NCI-H2081 treated with DMSO at 0.1 percent for 48 hours (cell line): ENCODE measurements around the gene ABHD4.
"Not testable (repeated sequence)": the region's sequence is repeated elsewhere in the genome, so short reads cannot be mapped to it uniquely, and the experiment has no call there.

ENCODE experiments used
- DNase-seq: peaks from one replicate; lab custom pipeline; 2025; lab: John Stamatoyannopoulos, UW

Gene ABHD4

DNA sequence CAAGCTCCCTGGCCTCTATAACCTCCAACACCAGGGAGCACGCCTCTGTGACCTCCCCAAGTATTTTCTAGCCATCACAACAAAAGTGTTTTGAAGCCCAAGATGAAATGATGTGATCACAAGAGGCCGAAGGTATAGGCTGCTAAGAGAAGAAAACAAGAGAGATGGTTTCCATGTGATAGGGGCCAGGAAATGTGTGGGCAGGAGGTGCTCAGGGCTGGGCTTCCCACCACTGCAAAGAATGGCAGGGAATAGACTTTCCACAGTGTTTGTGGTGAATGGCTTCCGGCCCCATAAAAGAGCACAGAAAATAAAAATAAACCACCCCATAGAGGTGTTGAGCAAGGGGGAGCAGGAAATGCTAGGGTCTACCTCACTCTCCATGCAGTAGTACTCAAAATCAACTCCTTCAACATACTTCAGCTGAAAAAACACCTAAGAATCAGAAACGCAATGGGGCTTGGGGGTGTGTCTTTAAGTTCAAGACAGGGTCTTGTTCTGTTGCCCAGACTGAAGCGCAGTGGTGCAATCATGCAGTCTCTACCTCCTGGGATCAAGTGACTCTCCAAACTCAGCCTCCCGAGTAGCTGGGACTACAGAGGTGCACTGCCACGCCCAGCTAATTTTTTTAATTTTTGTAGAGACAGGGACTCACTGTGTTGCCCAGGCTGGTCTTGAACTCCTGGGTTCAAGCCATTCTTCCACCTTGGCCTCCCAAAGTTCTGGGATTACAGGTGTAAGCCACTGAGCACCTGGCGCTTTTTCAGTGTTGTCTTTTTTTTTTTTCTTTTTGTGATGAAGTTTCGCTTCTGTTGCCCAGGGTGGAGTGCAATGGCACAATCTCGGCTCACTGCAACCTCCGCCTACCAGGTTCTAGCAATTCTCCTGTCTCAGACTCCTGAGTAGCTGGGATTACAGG lies 36.2 kb upstream of the ABHD4 start:
- DNase-seq = no peak

DNA sequence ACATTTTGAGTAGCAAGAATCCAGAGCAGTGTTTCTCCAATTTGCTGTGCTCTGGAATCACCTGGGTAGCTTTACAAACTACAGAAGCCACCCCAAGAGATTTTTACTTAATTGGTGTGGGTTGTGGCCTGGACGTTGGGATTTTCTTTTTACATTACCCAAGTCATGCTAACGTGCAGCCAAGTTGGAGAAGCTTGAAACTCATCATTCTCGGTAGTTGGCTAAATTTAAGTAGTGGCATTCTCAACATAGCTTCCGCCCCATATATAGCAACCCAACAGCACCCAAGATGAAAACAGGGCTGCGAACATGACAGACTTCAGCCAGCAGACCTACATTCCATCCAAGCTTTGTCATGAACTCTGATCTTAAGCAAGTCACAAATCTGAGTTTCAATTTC lies 34.1 kb upstream of the ABHD4 start:
- no peak for DNase-seq

DNA sequence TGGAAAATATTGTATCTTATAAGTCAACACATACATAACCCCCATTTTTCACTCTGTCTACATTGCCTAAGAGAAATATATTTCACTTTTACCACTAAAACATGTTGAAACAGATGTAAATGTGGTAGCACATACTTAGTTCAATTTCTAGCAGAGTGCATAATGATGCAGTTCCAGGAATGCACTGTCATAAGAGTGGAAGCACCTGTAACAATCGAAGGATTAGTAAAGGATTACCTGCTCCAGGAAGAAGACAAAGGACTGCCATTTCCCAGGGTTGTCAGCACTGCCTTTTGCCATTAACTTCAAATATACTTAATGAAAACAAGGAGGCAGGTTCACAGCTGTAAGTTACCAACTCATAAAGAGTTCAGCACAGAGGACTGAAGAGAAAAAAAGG lies 33.6 kb upstream of the ABHD4 start:
- DNase-seq = no peak

GRCh38 chr14:22565391-22565945 lies 32.6 kb upstream of the ABHD4 start:
- DNase-seq = no peak

DNA sequence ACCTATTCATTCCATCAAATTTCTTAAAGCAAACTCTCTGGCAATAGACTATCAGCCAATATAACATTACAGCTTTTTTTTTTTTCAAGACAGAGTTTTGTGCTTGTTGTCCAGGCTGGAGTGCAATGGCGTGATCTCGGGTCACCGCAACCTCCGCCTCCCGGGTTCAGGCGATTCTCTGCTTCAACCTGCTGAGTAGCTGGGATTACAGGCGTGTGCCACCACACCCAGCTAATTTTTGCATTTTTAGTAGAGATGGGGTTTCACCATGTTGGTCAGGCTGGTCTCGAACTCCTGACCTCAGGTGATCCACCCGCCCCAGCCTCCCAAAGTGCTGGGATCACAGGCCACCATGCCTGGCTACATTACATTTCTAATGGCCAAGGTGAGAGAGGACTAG lies 31.8 kb upstream of the ABHD4 start:
- not testable (repeated sequence) for DNase-seq

DNA sequence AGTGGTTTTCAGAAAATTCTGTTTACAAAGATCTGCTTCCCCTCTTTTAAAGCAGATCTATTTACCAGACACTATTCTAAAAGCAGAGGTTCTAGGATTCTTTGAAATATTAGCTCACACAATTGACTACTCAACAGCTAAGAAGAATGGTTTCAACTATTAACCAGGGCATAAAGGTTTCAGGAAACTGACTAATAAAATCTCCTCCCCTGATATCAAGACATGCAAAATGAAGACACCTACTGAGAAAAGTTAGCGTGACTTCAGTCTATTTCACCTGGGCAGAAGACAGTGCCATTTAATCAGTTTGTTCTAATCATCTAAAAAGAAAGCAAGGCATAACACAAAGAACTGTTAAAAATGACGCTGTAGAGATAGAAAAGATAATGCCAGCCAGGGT lies 31.3 kb upstream of the ABHD4 start:
- no peak for DNase-seq

- DNase-seq = no peak
Measured at GRCh38 chr14:22567437-22567836, 30.7 kb upstream of the ABHD4 start.

GRCh38 chr14:22569106-22569736 lies 28.9 kb upstream of the ABHD4 start:
- no peak for DNase-seq

GRCh38 chr14:22569737-22570131 lies 28.4 kb upstream of the ABHD4 start:
- DNase-seq = no peak

GRCh38 chr14:22570132-22570949 lies 27.8 kb upstream of the ABHD4 start:
- peak; percentile 9 for DNase-seq

DNA sequence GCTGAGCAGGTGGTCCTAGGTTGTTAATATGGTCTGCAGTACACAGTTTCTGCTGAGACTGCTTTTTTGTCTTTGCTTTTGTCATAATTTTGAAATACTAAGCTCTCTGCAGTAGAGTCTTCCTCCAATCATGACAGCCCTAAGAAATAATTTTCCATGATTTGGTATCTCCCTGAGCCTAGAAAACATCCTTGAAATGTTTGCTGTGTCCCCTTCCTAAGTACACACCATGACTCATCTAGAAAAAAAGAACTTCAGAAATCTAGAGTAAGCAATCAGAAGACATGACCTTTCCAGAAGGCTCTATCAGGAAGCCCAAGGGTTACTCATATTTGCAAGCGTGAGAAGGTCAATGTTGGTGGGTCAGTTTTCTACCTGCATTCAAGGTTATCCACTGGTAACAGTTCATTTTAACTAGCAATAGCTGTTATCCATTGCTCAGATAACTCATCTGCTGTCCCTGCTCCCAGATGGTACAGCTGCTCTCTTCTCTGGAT lies 25.5 kb upstream of the ABHD4 start:
- DNase-seq = no peak

DNA sequence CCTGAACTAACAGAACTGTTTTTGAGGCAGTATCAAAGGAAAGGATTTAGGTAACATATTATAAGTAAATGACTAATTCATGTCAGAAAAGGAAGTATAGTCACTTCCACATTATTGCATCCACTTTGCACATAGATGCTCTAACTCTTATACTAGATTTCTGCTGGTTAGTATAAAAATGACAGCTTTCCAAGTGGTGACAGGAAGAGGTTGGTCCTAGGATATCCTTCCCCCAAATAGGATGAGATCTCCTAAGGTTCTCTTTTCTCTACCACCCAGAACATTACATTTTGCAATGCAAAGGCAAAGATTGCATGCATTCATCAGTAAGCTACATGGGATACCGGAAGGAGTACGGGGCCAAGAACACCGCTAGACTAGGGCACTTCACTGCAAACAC lies 24.3 kb upstream of the ABHD4 start:
- DNase-seq = no peak

- no peak for DNase-seq
Measured at GRCh38 chr14:22577334-22577908, 20.7 kb upstream of the ABHD4 start.

- no peak for DNase-seq
Measured at GRCh38 chr14:22579236-22579635, 18.9 kb upstream of the ABHD4 start.

DNA sequence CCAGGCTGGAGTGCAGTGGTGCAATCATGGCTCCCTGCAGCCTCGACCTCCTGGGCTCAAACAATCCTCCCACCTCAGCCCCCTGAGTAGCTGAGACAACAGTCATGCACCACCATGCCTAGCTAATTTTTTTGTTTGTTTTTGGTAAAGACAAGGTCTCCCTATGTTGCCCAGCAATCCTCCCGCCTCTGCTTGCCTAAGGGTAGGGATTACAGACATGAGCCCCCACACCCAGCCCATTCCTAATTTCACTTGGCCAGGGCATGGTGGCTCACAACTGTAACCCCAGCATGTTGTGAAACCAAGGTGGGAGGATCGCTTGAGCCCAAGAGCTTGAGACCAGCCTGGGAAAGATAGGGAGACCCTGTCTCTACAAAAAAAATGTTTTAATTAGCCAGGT lies 18.2 kb upstream of the ABHD4 start:
- DNase-seq = no peak

GRCh38 chr14:22580625-22581024 lies 17.5 kb upstream of the ABHD4 start:
- DNase-seq = no peak

DNA sequence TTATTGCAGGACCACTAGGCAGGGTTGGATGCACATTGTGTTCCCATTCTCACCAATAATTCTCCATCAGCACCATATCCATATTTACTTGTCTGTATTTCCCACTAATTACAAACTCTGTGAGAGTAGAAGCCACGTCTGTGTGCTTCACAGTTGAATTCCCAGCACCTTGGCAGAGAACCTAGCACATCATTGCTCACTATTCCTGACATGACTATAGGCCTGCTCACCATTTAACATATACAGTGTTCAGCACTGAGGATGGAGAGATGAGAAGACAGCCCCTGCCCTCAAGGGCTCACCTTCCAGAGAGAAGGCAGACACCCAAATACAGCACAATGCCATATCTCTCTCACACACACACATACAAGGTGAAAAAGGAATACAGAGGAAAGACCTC lies 14.1 kb upstream of the ABHD4 start:
- no peak for DNase-seq

GRCh38 chr14:22587247-22587646 lies 10.9 kb upstream of the ABHD4 start:
- no peak for DNase-seq

GRCh38 chr14:22587677-22588422 lies 10.2 kb upstream of the ABHD4 start:
- DNase-seq = not testable (repeated sequence)

DNA sequence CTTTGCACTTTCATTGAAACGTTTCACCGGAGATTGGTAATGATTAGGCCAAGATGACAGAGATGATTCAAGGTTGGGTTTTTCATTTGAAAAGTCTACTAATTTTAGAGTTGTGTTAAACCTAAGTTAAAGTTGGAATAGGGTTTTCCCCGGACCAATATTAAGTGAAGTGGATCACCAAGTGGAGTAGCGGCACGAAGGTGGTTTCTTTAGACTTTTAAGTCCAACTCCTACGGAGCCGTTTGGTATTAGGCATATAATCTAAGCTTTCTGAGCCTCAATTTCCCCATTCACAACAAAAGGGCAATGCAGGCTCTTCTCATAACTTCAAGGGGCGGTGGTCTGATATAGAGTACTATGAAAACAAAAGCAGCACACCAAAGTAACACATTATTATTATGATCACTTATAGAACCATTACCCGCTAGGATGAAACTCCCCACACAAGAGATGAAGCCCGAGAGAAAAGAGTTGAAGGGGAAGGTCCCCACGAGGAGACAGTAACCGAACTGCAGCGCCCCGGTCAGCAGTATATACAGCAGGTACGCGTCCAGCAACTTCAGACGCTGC lies 9.5 kb upstream of the ABHD4 start:
- DNase-seq = no peak
